Fibroblast of pulmonary artery (primary cell): ENCODE data around the gene PRUNE2.

Experiments
- DNase-seq: peaks from one replicate; pipeline ENCODE4 v3.0.0-alpha.2; 2010; ENCODE audit warnings: low read depth
- H3K4me3 ChIP-seq: replicated peaks from 2 replicates; pipeline ENCODE4 v1.5.1; 2011; ENCODE audit warnings: low read depth, mild to moderate bottlenecking, control low read depth, low read length, moderate library complexity
- CTCF ChIP-seq: IDR thresholded peaks from 2 replicates; pipeline ENCODE4 v1.5.1; 2011; ENCODE audit warnings: mild to moderate bottlenecking, control low read depth, low read length, inconsistent platforms; ENCODE audit errors: missing control alignments

PRUNE2 gene

DNA sequence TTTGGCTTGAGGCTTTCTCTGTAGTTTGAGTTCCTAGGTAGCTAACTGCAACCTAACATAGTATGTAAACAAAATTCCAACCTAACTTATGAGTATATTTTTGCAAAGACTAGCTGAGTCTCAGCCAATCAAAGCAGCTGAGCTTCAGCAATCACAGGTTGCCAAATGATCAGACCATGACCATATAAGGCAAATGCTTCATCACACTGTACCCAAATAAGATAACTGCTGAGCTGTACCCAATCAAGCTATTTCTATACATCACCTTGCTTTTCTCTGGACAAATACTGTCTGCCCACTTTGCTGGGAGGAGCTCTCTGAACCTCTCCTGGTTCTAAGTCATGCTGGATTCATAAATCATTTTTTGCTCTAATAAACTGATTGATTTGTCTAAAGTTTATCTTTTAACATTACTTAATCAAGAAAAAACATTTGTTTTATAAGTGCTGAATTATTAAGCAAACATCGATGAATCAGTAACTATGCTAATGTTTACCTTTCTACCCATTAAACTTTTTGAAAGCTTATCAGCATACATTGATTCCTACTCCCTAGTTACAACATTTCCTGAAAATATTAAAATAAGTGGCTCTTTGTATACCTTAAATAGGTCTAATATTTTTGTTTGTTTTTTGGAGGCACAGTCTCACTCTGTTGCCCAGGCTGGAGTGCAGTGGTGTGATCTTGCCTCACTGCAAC is 271.4 kb downstream of the PRUNE2 start:
- DNase-seq: peak; percentile 83
- H3K4me3 ChIP-seq: no peak overlapping the region
- no peak for TF ChIP-seq CTCF

DNA sequence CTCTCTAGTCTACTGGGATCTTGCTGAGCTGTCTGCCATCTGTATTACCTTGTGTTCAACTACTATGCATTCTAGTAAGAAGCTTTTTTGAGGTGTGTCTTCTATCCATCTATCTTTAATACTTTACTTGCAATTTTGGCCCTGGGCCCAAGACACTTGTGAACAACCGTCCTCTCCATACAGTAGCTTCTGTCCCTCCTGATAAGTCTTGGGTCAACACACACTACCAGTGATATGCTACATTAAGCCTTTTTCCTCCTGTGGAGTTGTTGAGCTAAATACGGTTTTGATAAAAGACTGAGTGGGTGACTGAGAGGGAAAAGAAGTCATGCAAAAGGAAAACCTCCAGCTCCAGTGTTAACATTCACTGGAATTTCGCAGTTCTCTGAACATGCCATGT is 275.0 kb downstream of the PRUNE2 start:
- DNase-seq: no peak
- TF ChIP-seq CTCF: no peak

DNA sequence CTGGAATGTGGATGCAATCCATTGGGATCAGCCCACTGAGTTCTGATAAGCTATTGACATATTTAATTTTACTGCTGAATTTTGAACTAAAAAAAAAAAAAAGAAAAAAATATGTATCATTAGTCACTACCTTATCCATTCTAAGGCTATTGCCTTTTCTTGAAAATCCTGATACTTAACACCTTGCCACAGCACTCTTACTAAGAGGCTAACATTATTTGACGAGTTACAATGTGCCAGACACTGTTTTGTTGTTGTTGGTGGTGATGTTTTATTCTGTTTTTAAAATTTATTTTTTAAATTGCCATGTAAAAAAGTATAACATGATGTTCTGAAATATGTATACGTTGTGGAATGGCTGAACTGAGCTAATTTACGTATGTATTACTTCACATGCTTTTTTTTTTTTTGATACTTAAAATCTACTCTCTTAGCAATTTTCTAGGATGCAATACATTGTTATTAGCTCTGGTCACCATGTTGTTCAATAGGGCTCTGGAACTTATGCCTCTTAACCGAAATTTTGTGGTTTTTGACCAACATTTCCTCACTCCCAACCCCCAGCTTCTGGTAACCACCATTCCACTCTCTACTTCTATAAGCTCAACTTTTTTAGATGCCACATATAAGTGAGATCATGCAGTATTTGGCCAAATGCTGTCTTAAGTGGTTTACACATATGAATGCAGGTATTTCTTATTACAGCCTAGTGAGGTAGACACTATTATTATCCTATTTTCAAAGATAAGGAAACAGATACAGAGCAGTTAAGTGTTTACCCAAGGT is 276.5 kb downstream of the PRUNE2 start:
- no peak for TF ChIP-seq CTCF
- DNase-seq: no peak
- H3K4me3 ChIP-seq: no peak overlapping the region

More for the DNA sequence above, 275.0 kb downstream of the PRUNE2 start:
- H3K4me3 ChIP-seq: no peak overlapping the region

DNA sequence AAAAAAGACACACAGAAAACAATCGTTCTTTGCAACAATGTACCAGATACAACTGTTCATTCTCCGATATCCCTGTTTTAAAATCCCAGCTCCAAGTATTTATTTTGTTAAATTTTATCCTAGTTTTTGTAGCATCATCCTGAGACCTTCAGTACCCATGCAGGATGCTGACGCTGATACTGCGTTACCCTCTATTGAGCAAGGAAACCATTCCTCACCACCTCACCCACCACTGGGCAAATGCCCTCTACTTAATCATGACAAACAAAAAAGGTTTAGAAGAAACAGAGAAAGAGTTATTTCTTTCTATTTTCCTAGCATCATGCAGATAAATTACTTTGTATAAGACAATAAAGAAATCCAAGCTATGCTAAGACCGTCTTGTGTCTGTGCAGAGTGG is 277.8 kb downstream of the PRUNE2 start:
- DNase-seq: no peak
- no peak overlapping the region for H3K4me3 ChIP-seq
- TF ChIP-seq CTCF: no peak

- no peak for DNase-seq
- H3K4me3 ChIP-seq: no peak overlapping the region
- no peak for TF ChIP-seq CTCF
Observed at GRCh38 chr9:76626980-76627379, 278.9 kb downstream of the PRUNE2 start.

DNA sequence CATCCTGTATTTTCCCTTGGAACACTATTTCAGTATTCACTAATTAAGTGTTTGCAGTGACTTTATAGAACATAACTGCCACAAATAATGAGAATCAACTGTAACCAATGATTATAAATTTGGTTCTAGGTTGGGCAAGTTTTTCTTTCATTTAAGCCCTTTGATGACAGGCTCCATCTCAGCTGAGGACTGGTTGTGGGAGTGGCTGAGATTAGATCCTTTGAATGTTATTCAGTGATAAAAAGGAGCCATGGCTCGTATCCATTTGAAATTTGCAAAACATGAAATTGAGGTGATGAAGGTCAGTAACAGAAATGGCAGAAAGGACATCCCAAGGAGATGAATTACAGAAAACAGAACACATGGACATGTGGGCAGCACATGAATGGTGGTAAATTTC is 279.8 kb downstream of the PRUNE2 start:
- no peak for DNase-seq
- TF ChIP-seq CTCF: no peak

More for the DNA sequence above, 279.8 kb downstream of the PRUNE2 start:
- no peak overlapping the region for H3K4me3 ChIP-seq
